Endometrial microvascular endothelial cells (primary cell): Measurements from ENCODE around the gene ARHGEF19. TPM values are rescaled to one million over a fixed set of nuclear protein-coding genes. Genes with fewer than 3 reads are reported as not detected.

Source experiments
- total RNA-seq: library from RNA; depleted of rRNA; stranded (reverse); fragments of >200 nt; gene quantifications from one replicate; pipeline ENCODE4 v1.2.3, GENCODE V29; 2015; ENCODE audit errors: inconsistent ontology term

ARHGEF19 gene
- total RNA-seq, 1 donor from 2014 or later: 3.1 TPM

Other genes starting within 250 kb of the ARHGEF19 start
- gene ZBTB17, start 236.6 kb downstream of the ARHGEF19 start, total RNA-seq: 26.5 TPM
- gene SRARP, start 208.4 kb downstream of the ARHGEF19 start, total RNA-seq: not detected
- gene HSPB7, start 194.6 kb downstream of the ARHGEF19 start, total RNA-seq: not detected
- not detected for gene CLCNKA, start 190.6 kb downstream of the ARHGEF19 start, total RNA-seq
- 0.93 TPM for gene CLCNKB, start 168.9 kb downstream of the ARHGEF19 start, total RNA-seq
- gene FAM131C, start 139.0 kb downstream of the ARHGEF19 start, total RNA-seq: not detected
- gene EPHA2, start 56.6 kb downstream of the ARHGEF19 start, total RNA-seq: 162 TPM
- gene CPLANE2, start 24.5 kb upstream of the ARHGEF19 start, total RNA-seq: 2.7 TPM
- 21.1 TPM for gene FBXO42, start 139.8 kb upstream of the ARHGEF19 start, total RNA-seq
- 84.6 TPM for gene SZRD1, start 154.6 kb upstream of the ARHGEF19 start, total RNA-seq
- gene SPATA21, start 224.8 kb upstream of the ARHGEF19 start, total RNA-seq: not detected
- 149 TPM for gene NECAP2, start 228.1 kb upstream of the ARHGEF19 start, total RNA-seq